ENCODE results near the gene POU3F3.

POU3F3 gene

DNA sequence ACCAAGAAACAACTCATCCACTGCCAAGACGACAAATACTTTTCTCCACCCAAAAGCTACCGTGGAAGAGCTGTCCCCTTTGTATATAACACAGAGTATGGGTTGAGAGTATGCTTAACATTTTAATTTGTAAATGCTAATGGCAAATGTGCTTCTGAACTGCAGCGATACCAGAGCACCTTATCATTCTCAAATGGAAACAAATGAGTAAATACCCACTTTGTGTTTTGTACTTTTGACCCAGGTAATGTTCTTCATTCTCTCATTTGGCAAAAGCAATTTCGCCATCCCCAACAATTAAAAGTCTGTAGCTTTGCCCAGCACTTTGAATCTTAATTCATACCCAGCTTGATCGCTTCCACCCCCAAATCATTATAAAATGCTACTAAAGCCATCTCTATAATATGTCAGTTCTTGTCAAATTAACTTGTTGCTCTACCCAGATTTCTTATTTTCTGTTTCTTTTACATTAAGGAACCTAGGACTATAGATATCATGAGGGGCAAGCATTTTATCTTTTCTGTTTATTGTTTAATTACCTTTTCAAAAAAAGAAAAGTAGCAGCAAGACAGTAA is 6.2 kb upstream of the POU3F3 start:
- no peak for DNase-seq

GRCh38 chr2:104848526-104848925 is 5.4 kb upstream of the POU3F3 start:
- DNase-seq, result no peak

DNA sequence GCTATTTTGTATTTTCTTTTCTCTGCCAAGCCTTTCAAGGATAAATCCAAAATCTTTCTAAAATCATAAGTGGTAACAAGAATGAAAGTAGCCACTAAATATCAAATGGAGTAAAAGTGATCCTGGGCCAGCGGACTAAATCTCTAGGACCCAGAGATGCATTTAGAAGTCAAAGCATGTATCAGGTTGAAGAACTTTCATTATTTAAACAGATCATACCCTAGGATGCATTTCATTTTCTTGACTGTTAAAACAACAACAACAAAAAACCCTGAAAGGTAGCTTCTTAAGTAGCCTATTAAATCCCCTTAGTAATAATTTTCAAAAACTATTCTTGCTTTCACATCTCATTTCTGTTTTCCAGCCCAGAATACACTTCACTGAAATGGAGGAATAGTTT is 4.8 kb upstream of the POU3F3 start:
- DNase-seq, result no peak

- peak; percentile 58 for DNase-seq
These were observed 4.2 kb upstream of the POU3F3 start for GRCh38 chr2:104849618-104850141.

DNA sequence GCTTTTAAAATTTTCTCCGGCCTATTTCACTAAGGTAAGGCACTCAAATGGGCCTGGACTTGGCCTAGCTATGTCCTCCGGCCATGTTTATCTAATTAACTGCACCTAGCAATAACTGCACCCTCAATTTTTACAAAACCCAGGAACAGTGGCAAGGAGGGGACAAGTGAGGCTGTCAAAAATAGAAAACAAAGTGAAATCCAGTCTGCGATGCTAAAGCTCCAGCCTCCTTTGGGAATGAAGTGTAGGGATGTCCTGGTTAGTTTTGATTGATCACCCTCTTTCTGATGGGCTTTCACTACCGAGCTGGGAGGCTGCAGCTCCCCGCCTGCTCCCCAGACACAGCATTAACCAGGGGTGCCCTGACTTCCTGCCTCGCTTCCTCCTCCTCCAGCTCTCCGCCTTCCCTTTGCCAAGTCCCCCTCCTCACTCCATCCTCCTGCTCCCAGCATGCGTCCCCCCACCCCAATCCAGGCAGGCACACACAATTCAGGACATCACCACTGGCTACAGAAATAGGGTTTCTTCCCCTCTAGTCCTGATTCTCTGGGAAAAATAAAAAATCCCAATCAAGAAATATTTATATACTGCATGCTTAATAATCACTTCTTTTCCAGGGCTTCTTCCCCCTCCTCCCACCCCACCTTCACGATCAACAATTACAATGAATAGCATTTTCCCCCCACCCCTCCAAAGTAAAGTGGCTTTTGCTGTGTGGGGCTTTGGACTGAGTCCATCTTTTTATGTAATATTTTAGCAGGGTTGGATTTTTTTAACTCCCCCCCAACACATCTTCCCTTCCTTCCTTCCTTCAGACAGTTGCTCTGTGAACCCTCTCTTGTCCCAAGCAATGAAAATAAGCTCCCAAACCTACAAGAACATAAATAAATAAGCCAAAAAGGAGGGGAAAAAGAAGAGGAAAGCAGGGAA is 3.3 kb upstream of the POU3F3 start:
- no peak for DNase-seq

- no peak for DNase-seq
These were observed 2.4 kb upstream of the POU3F3 start for GRCh38 chr2:104851291-104852089.

DNA sequence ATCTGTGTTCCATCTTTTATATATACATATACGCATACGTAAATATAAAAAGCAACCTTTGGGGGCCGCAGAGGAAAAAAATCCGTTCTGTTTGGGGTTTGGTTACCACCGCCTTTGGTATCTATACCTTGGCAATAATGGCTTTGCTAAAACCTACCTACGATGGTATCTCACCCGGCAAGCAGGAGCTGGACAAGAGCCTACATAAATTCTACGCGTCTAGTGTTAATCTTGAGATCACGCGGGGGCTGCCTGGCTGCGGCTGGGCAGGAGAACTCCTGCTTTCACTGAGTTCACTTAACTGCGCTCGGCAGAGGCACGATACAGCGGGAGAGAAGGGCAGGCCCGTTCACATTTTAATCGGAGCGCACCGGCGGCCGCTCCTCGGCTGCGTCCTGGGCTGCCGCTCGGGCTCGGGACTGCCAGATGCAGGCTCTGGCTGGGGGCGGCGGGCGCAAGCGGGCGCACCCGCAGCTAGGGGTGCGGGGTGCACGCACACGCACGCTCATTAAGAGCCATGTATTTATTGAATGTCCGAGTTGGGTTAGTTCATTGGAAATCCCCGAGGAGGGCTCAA is 1.7 kb upstream of the POU3F3 start:
- no peak for DNase-seq

GRCh38 chr2:104854498-104855220 is 744 bp downstream of the POU3F3 start:
- DNase-seq, result no peak

DNA sequence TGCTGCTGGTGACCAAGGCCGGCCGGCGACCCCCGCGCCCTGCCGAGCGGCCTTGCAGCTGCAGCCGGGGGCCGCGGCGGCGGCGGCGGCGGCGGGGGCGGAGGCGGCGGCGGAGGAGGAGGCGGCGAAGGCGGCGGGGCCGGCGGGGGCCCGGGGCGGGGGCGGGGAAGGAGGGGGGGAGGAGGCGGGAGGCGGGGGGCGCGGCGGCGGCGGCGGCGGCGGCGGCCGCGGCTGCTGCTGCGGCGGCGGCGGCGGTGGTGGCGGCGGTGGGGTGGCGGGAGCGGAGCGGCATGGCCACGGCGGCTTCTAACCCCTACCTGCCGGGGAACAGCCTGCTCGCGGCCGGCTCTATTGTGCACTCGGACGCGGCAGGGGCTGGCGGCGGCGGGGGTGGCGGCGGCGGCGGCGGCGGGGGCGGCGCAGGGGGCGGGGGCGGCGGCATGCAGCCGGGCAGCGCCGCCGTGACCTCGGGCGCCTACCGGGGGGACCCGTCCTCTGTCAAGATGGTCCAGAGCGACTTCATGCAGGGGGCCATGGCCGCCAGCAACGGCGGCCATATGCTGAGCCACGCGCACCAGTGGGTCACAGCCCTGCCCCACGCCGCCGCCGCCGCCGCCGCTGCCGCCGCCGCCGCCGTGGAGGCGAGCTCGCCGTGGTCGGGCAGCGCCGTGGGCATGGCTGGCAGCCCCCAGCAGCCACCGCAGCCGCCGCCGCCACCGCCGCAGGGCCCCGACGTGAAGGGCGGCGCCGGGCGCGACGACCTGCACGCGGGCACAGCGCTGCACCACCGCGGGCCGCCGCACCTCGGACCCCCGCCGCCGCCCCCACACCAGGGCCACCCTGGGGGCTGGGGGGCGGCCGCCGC is 1.5 kb downstream of the POU3F3 start:
- no peak for DNase-seq

DNA sequence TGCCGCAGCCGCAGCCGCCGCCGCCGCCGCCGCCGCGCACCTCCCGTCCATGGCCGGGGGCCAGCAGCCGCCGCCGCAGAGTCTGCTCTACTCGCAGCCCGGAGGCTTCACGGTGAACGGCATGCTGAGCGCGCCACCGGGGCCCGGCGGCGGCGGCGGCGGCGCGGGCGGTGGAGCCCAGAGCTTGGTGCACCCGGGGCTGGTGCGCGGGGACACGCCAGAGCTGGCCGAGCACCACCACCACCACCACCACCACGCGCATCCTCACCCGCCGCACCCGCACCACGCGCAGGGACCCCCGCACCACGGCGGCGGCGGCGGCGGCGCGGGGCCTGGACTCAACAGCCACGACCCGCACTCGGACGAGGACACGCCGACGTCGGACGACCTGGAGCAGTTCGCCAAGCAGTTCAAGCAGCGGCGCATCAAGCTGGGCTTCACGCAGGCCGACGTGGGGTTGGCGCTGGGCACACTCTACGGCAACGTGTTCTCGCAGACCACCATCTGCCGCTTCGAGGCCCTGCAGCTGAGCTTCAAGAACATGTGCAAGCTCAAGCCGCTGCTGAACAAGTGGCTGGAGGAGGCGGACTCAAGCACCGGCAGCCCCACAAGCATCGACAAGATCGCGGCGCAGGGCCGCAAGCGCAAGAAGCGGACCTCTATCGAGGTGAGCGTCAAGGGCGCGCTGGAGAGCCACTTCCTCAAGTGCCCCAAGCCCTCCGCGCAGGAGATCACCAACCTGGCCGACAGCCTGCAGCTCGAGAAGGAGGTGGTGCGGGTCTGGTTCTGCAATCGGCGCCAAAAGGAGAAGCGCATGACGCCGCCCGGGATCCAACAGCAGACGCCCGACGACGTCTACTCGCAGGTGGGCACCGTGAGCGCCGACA is 2.4 kb downstream of the POU3F3 start:
- DNase-seq, result no peak

GRCh38 chr2:104856973-104857261 is 3.0 kb downstream of the POU3F3 start:
- no peak for DNase-seq

GRCh38 chr2:104857262-104858005 is 3.5 kb downstream of the POU3F3 start:
- no peak for DNase-seq

- DNase-seq, result no peak
These were observed 4.4 kb downstream of the POU3F3 start for GRCh38 chr2:104858006-104858978.

DNA sequence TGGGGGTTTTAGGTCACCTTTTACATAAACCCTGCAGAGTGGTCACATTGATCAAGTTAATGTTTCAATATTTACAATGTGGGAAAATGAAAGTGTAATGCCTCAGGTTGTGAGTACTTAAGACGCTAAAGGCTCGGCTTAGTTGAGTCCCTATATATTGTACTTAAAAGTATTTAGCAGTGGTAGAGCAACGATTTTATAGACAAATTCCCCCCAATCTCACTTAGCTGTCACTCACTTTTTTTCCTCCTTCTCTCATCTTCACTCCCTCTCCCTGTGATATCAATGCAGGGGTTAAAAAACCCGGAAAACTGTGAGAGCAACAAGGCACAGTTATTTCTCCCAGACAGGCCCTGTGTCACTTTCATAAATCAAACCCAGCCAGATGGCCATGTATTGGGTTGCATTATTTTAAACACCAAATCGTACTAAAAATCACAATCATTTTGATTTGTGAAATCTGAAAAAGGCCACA is 5.4 kb downstream of the POU3F3 start:
- no peak for DNase-seq

- no peak for DNase-seq
These were observed 6.0 kb downstream of the POU3F3 start for GRCh38 chr2:104859766-104860450.

DNA sequence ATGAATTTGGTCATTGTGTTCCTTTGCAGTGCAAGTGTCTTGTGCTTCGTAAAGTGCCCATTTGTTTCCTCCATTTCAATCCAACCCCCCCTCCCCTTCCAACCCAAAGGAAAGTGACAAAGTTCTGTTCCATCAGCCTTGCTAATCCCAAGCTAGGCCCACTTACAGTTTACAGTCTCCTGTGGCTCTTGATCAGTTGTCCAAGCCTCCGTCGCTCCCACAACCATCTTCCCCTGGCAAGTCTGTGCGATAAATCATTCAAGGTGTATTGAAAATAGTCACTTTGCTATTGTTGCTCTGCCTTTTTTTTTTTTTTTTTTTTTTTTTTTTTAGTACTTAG is 6.5 kb downstream of the POU3F3 start:
- DNase-seq, result no peak

DNA sequence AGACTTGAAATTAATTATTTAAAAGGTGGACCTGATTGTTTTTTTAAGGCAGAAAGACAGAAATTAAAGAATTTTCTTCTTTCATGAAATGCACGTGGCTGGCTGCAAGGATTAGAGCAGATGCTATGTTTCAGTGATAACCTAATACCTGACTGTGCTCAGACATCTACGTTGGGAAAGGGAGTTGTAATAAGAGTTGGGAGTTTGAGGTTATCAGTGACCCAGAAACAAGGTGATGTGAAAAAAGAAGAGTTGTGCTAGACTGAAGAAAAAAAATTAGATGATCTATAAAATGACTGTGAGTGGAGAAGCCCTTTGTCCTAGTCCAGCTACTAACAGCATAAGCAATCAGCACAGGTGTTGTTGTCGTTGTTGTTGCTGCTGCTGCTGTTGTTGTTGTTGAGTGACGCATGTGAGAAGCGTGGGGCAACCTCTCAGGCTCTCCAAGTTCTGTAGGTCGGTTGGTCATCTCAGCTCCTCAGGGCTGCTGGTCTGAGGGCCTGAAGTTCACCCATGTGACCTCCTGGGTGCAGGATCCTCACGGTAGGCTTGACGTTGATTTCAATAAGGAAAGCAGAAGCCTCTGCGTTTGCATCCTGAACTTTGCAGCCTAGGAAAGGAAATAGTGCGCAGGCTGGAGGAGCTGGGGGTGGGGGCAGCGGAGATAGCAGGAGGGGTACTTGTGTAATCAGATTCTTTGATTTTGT is 7.6 kb downstream of the POU3F3 start:
- DNase-seq, result no peak
